Testis (tissue), 2 donors: ENCODE data around the gene MLPH.

Experiments
- CTCF ChIP-seq, 3 experiments: fragments of 450-650 bp in 2 of 3; fragments of 200-600 bp in 1 of 3; sonication (generic) in 1 of 3; IDR thresholded peaks; one replicate each; pipeline ENCODE4 v1.5.1; 2016 to 2019; ENCODE audit warnings: antibody characterized with exemption in 3 of 3, mild to moderate bottlenecking in 2 of 3, moderate library complexity in 1 of 3
- POLR2A ChIP-seq: fragments of 450-650 bp; IDR thresholded peaks from one replicate; pipeline ENCODE4 v1.6.1; 2017; ENCODE audit warnings: antibody characterized with exemption, mild to moderate bottlenecking, moderate library complexity

GRCh38 chr2:237452861-237453260, 34.2 kb upstream of the MLPH start:
- TF ChIP-seq CTCF (IDR thresholded peaks at IDR 0.05) (no peak), POLR2A (no peak)
